HepG2 (cell line): Measurements from ENCODE around the gene MAOB. TPM values are rescaled to one million over a fixed set of nuclear protein-coding genes. Genes with fewer than 3 reads are reported as not detected.

Source experiments
- ATAC-seq: fragments of 200-7000 bp; cut with Tn5 transposase; 3 replicates; pipeline ENCODE4 v1.9.1; 2020; ENCODE audit warnings: mild to moderate bottlenecking, moderate library complexity
- BruUV-seq: library from RNA; stranded (reverse); fragments of 400-500 nt; replicated peaks from 2 replicates; lab custom pipeline; 2021; lab: Mats Ljungman, UMichigan
- CTCF ChIA-PET: fragments of 300-600 bp; formaldehyde crosslinking; extraction: SDS; loops from one replicate; lab custom pipeline; 2021; ENCODE audit warnings: low total read pairs, inconsistent platforms, low intra/inter-chr PET ratio; lab: Yijun Ruan, JAX
- POLR2A ChIA-PET: fragments of 350-600 bp; sonication (Branson Sonifier 250); formaldehyde crosslinking; loops from one replicate; lab custom pipeline; 2020; ENCODE audit warnings: antibody characterized with exemption, inconsistent platforms; lab: Yijun Ruan, JAX
- DNase-seq: peaks from one replicate; pipeline ENCODE4 v3.0.0-alpha.2; 2015; ENCODE audit warnings: low spot score
- FAIRE-seq: peaks from 3 replicates; lab custom pipeline; 2011; peaks lifted over from hg19 to GRCh38; lab: Jason Lieb, UNC
- H2AFZ ChIP-seq: one replicate; pipeline ENCODE4 v1.6.1; 2011; ENCODE audit warnings: low read length, inconsistent platforms
- H3K27ac ChIP-seq: fragments of 300-600 bp; 3 replicates; pipeline ENCODE4 v1.8.0; 2011; ENCODE audit warnings: mixed run types, mild to moderate bottlenecking, mixed read lengths, low read length, inconsistent platforms; ENCODE audit not compliant: insufficient read depth; ENCODE audit errors: extremely low read length
- H3K27me3 ChIP-seq, 2 experiments: fragments of 200-600 bp in 1 of 2; 2 replicates in 1 of 2; 3 replicates in 1 of 2; pipeline versions ENCODE4 v1.6.0 to v1.8.0; 2011; ENCODE audit warnings: low read length in 2 of 2, mild to moderate bottlenecking in 2 of 2, moderate library complexity in 2 of 2, inconsistent platforms in 1 of 2; ENCODE audit not compliant: insufficient read depth in 2 of 2, control insufficient read depth in 1 of 2
- H3K36me3 ChIP-seq, 2 experiments: fragments of 200-600 bp in 1 of 2; replicated peaks in 1 of 2; 2 replicates in 1 of 2; 3 replicates in 1 of 2; pipeline versions ENCODE4 v1.5.1 to v1.8.0; 2011; ENCODE audit warnings: low read length in 2 of 2, inconsistent platforms in 1 of 2; ENCODE audit not compliant: insufficient read depth in 2 of 2, control insufficient read depth in 1 of 2
- H3K4me1 ChIP-seq: 2 replicates; pipeline ENCODE4 v1.5.1; 2012; ENCODE audit warnings: low read length, inconsistent platforms; ENCODE audit not compliant: insufficient read depth
- H3K4me2 ChIP-seq: 2 replicates; pipeline ENCODE4 v1.6.0; 2011; ENCODE audit warnings: low read depth, low read length, inconsistent platforms
- H3K4me3 ChIP-seq, 3 experiments: fragments of 200-600 bp in 1 of 3; sonication (generic), shearing (Covaris generic) in 1 of 3; replicated peaks in 1 of 3; 2 replicates each; pipeline ENCODE4 v1.5.1; 2011 to 2016; ENCODE audit warnings: low read length in 3 of 3, inconsistent platforms in 2 of 3, low read depth in 2 of 3, mild to moderate bottlenecking in 2 of 3, control low read depth in 1 of 3, mixed read lengths in 1 of 3; ENCODE audit not compliant: insufficient read depth in 1 of 3
- H3K79me2 ChIP-seq: one replicate; pipeline ENCODE4 v1.6.1; 2011; ENCODE audit warnings: low read length, inconsistent platforms; ENCODE audit not compliant: insufficient read depth
- H3K9ac ChIP-seq: 2 replicates; pipeline ENCODE4 v1.6.0; 2011; ENCODE audit warnings: mild to moderate bottlenecking, low read depth, low read length, inconsistent platforms; ENCODE audit not compliant: insufficient read depth
- H3K9me3 ChIP-seq: 2 replicates; pipeline ENCODE4 v1.5.1; 2012; ENCODE audit warnings: mild to moderate bottlenecking, low read length
- H4K20me1 ChIP-seq: 2 replicates; pipeline ENCODE4 v1.6.0; 2011; ENCODE audit warnings: inconsistent platforms, mild to moderate bottlenecking, low read length, moderate library complexity; ENCODE audit not compliant: insufficient read depth
- CEBPB ChIP-seq: IDR thresholded peaks from 2 replicates; pipeline ENCODE4 v1.6.1; 2011; ENCODE audit warnings: low read depth, low read length, improper control_type of control experiment, borderline replicate concordance
- CEBPG ChIP-seq: IDR thresholded peaks from 2 replicates; pipeline ENCODE4 v1.6.1; 2016
- ELF1 ChIP-seq: sonication (generic); formaldehyde crosslinking; IDR thresholded peaks from 2 replicates; pipeline ENCODE4 v1.4.0; 2020; ENCODE audit warnings: missing genetic modification reagents
- GFI1 ChIP-seq: sonication (generic); formaldehyde crosslinking; IDR thresholded peaks from 2 replicates; pipeline ENCODE4 v1.5.0; 2020; ENCODE audit warnings: missing genetic modification reagents, mild to moderate bottlenecking, borderline replicate concordance
- HDAC1 ChIP-seq: sonication (generic); formaldehyde crosslinking; IDR thresholded peaks from 2 replicates; pipeline ENCODE4 v1.5.1; 2020; ENCODE audit warnings: mild to moderate bottlenecking, missing genetic modification reagents
- HNF4A ChIP-seq: sonication (generic); formaldehyde crosslinking; IDR thresholded peaks from 2 replicates; pipeline ENCODE4 v1.4.0; 2020; ENCODE audit warnings: missing genetic modification reagents
- HNF4G ChIP-seq, 2 experiments: sonication (generic) in 1 of 2; formaldehyde crosslinking in 1 of 2; IDR thresholded peaks; 2 replicates each; pipeline versions ENCODE4 v1.4.0 to v1.6.1; 2011 to 2020; ENCODE audit warnings: borderline replicate concordance in 2 of 2, low read depth in 2 of 2, mild to moderate bottlenecking in 2 of 2, low read length in 1 of 2, missing genetic modification reagents in 1 of 2, moderate library complexity in 1 of 2
- NCOR1 ChIP-seq: fragments of 200-600 bp; sonication (generic); IDR thresholded peaks from 2 replicates; pipeline ENCODE4 v1.7.0; 2017; ENCODE audit warnings: antibody characterized with exemption, low read length, borderline replicate concordance
- ZNF644 ChIP-seq: IDR thresholded peaks from 2 replicates; pipeline ENCODE4 v1.6.1; 2016; ENCODE audit warnings: low read depth
- ZNF772 ChIP-seq: sonication (generic); formaldehyde crosslinking; IDR thresholded peaks from 2 replicates; pipeline ENCODE4 v1.5.0; 2020; ENCODE audit warnings: mild to moderate bottlenecking, missing genetic modification reagents
- WGBS: methylation state at CpG from one replicate; pipeline ENCODE4 v1.1.6; 2017; ENCODE audit warnings: low lambda C conversion rate; 5-methylcytosine and 5-hydroxymethylcytosine counted together
- in situ Hi-C: cut with HindIII; loops from 2 replicates; pipeline ENCODE4 v1.10.0; 2017; ENCODE audit warnings: low pct_unique_long_range_greater_than_20kb; ENCODE audit not compliant: extremely low pct_ligation_motif_present
- intact Hi-C: fragments of 100-400 bp; cut with micrococcal nuclease; formaldehyde crosslinking; loops from one replicate; pipeline ENCODE4 v1.10.0; 2022; ENCODE audit not compliant: unreplicated experiment
- polyA plus RNA-seq, 8 experiments: library from polyadenylated mRNA; depleted of rRNA in 3 of 8; stranded (reverse) in 7 of 8; unstranded in 1 of 8; fragments of >200 nt; fragmentation: Illumina TruSeq in 4 of 8; extraction: Trizol in 4 of 8; gene quantifications; 2 replicates each; pipeline versions ENCODE4 v1.2.1 to v1.2.3, GENCODE V29; 2011 to 2016; ENCODE audit warnings: low read depth in 4 of 8, missing spikeins in 1 of 8, mixed read lengths in 1 of 8; ENCODE audit not compliant: insufficient read depth in 1 of 8
- total RNA-seq, 5 experiments: library from RNA; depleted of rRNA; stranded (reverse); fragments of >200 nt; fragmentation: Illumina TruSeq; extraction: Trizol; gene quantifications; 2 replicates each; pipeline ENCODE4 v1.2.3, GENCODE V29; 2016; ENCODE audit warnings: low read depth in 1 of 5
- TF ChIP-seq, protein P1 (sequence below): sonication (generic); formaldehyde crosslinking; IDR thresholded peaks from 2 replicates; pipeline ENCODE4 v1.5.1; 2020; ENCODE audit warnings: missing genetic modification reagents, mild to moderate bottlenecking, borderline replicate concordance
- TF ChIP-seq, protein P2 (sequence below): sonication (generic); formaldehyde crosslinking; IDR thresholded peaks from 2 replicates; pipeline ENCODE4 v1.4.0; 2020; ENCODE audit warnings: missing genetic modification reagents
- TF ChIP-seq, protein P3 (sequence below): sonication (generic); formaldehyde crosslinking; IDR thresholded peaks from 2 replicates; pipeline ENCODE4 v1.5.0; 2020; ENCODE audit warnings: mild to moderate bottlenecking, missing genetic modification reagents

Gene MAOB
- total and polyA plus RNA-seq, 2 of the 13 experiments (the other 11 are each of a cell fraction or from before 2014, with no cell fraction given) = 11.0 to 19.0 TPM

DNA sequence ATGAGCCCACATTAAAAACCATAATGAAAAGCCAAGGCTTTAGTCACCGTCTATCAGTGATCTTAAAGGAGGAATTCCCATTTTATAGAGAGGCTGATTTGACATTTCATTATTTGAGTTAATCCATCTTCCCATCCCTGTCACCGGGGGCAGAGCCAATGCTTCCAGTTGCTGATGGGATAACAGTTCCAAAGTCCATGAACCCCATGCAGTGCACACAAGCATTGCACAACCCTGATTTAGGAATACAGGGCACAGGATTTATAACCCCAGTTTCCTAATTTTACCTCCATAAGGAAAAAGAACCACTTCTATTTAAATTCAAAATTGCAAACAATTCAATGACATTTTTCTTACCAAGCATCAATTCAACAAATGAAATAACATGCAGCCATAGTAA lies 36.5 kb downstream of the MAOB start:
- H4K20me1 ChIP-seq = no peaks in the 10 kb centered on the region
- no peaks in the 10 kb centered on the region for H3K36me3 ChIP-seq
- H3K27me3 ChIP-seq = no peaks in the 10 kb centered on the region
- H3K4me3 ChIP-seq = no peak overlapping the region
- H3K79me2 ChIP-seq = no peaks in the 10 kb centered on the region
- intact Hi-C loops = no loop called here
- CTCF ChIA-PET = no interaction called here
- DNase-seq = peak; percentile 29
- POLR2A ChIA-PET = no interaction called here
- in situ Hi-C loops = no loop called here
- H3K27ac ChIP-seq = no peak overlapping the region
- peak; percentile 64 for FAIRE-seq
- no peak overlapping the region for H3K4me2 ChIP-seq
- BruUV-seq = no TSS peak
- H3K9ac ChIP-seq = no peak overlapping the region
- no peak overlapping the region for H2AFZ ChIP-seq
- peaks cover 17% of the 10 kb centered on the region for H3K4me1 ChIP-seq
- WGBS = 47% methylated on average over 2 of the region's 2 CpGs
- H3K9me3 ChIP-seq = no peaks in the 10 kb centered on the region
- no peak for TF ChIP-seq HDAC1 (CRISPR knock-in tag)
- TF ChIP-seq, protein P1, sequence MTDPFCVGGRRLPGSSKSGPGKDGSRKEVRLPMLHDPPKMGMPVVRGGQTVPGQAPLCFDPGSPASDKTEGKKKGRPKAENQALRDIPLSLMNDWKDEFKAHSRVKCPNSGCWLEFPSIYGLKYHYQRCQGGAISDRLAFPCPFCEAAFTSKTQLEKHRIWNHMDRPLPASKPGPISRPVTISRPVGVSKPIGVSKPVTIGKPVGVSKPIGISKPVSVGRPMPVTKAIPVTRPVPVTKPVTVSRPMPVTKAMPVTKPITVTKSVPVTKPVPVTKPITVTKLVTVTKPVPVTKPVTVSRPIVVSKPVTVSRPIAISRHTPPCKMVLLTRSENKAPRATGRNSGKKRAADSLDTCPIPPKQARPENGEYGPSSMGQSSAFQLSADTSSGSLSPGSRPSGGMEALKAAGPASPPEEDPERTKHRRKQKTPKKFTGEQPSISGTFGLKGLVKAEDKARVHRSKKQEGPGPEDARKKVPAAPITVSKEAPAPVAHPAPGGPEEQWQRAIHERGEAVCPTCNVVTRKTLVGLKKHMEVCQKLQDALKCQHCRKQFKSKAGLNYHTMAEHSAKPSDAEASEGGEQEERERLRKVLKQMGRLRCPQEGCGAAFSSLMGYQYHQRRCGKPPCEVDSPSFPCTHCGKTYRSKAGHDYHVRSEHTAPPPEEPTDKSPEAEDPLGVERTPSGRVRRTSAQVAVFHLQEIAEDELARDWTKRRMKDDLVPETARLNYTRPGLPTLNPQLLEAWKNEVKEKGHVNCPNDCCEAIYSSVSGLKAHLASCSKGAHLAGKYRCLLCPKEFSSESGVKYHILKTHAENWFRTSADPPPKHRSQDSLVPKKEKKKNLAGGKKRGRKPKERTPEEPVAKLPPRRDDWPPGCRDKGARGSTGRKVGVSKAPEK (CRISPR knock-in tag) = no peak
- peak; percentile 72 for TF ChIP-seq CEBPG (CRISPR knock-in tag)
- no peak for TF ChIP-seq ZNF772
- peak; percentile 55; the same call in 1 of the 2 replicates for TF ChIP-seq ZNF644
- 0 out of 2 replicates have a peak, but pooled peaks have one; percentile 38 for TF ChIP-seq HNF4G (IDR thresholded peaks at IDR 0.05; ENCODE audit: borderline replicate concordance, low read depth, low read length)
- TF ChIP-seq HNF4G (CRISPR knock-in tag; IDR thresholded peaks at IDR 0.05; ENCODE audit: borderline replicate concordance, low read depth) = no peak
- TF ChIP-seq, protein P2, sequence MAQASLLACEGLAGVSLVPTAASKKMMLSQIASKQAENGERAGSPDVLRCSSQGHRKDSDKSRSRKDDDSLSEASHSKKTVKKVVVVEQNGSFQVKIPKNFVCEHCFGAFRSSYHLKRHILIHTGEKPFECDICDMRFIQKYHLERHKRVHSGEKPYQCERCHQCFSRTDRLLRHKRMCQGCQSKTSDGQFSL (CRISPR knock-in tag) = no peak
- peak; percentile 34; the same call in 1 of the 2 replicates for TF ChIP-seq NCOR1
- TF ChIP-seq, protein P3, sequence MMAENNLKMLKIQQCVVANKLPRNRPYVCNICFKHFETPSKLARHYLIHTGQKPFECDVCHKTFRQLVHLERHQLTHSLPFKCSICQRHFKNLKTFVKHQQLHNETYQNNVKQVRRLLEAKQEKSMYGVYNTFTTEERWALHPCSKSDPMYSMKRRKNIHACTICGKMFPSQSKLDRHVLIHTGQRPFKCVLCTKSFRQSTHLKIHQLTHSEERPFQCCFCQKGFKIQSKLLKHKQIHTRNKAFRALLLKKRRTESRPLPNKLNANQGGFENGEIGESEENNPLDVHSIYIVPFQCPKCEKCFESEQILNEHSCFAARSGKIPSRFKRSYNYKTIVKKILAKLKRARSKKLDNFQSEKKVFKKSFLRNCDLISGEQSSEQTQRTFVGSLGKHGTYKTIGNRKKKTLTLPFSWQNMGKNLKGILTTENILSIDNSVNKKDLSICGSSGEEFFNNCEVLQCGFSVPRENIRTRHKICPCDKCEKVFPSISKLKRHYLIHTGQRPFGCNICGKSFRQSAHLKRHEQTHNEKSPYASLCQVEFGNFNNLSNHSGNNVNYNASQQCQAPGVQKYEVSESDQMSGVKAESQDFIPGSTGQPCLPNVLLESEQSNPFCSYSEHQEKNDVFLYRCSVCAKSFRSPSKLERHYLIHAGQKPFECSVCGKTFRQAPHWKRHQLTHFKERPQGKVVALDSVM (CRISPR knock-in tag) = no peak
- TF ChIP-seq ELF1 (CRISPR knock-in tag) = no peak
- peak; percentile 78 for TF ChIP-seq CEBPB
- peak; percentile 85 for TF ChIP-seq HNF4A (CRISPR knock-in tag)
- peak; percentile 81 for TF ChIP-seq GFI1 (CRISPR knock-in tag)
- TF ChIP-seq, all 625 proteins: peak for 7
- no peak for ATAC-seq
